ENCODE data around the gene CHRM1. TPM values are rescaled to one million over a fixed set of nuclear protein-coding genes. Genes with fewer than 3 reads are reported as not detected.

Gene CHRM1
- total RNA-seq, 2 experiments from 2014 or later, result not detected

- H3K27ac ChIP-seq (ENCODE audit: low read depth, low read length, poor library complexity, severe bottlenecking), result no peak overlapping the region
- ChIA-PET POLR2A (interaction anchor here (0.6 to 2.0 kb wide), 2 partner anchors 11 to 20 kb away, joined by 3 to 5 read pairs; no protein-coding TSS in a partner anchor), CTCF (ENCODE audit: unreplicated experiment) (no interaction called here)
- H3K79me2 ChIP-seq (ENCODE audit: insufficient read depth, low read depth, low read length), result peaks cover 75% of the 10 kb centered on the region
- no peak overlapping the region for H2AFZ ChIP-seq (ENCODE audit: low read length)
- DNase-seq (ENCODE audit: low spot score), result no peak
- H3K9me3 ChIP-seq (ENCODE audit: low read length), result no peaks in the 10 kb centered on the region
- no TSS peak for BruUV-seq (replicated peaks)
- H4K20me1 ChIP-seq (ENCODE audit: insufficient read depth, low read length), result peaks cover 11% of the 10 kb centered on the region; the same call in 1 of the 2 replicates
- peaks cover 92% of the 10 kb centered on the region for H3K36me3 ChIP-seq (ENCODE audit: insufficient read depth, low read length)
- TF ChIP-seq EZH2phosphoT487 (IDR thresholded peaks at IDR 0.05; ENCODE audit: borderline replicate concordance, low read depth, low read length), result no peak
- TF ChIP-seq CTCF (conservative IDR thresholded peaks at IDR 0.05; ENCODE audit: low read length), result no peak
- no peaks in the 10 kb centered on the region for H3K9me2 ChIP-seq (ENCODE audit: insufficient read depth, low read length)
- peaks cover 13% of the 10 kb centered on the region for H3K4me1 ChIP-seq (ENCODE audit: insufficient read depth, low read length, poor library complexity, severe bottlenecking)
- H3K4me2 ChIP-seq (ENCODE audit: low read length), result no peak overlapping the region
- intact Hi-C loops (cut with micrococcal nuclease; ENCODE audit: unreplicated experiment), result no loop called here
- no peak overlapping the region for H3K4me3 ChIP-seq (ENCODE audit: low read depth, low read length, poor library complexity, severe bottlenecking)
Measured at GRCh38 chr11:62876712-62877111, 44.5 kb downstream of the CHRM1 start.

GRCh38 chr11:62875698-62876478, 45.3 kb downstream of the CHRM1 start:
- Histone ChIP-seq H4K20me1 (ENCODE audit: insufficient read depth, low read length) (peaks cover 11% of the 10 kb centered on the region; the same call in 1 of the 2 replicates), H3K36me3 (ENCODE audit: insufficient read depth, low read length) (peaks cover 94% of the 10 kb centered on the region), H3K4me2 (ENCODE audit: low read length) (no peak overlapping the region), H3K4me1 (ENCODE audit: insufficient read depth, low read length, poor library complexity, severe bottlenecking) (peaks cover 13% of the 10 kb centered on the region), H3K27ac (ENCODE audit: low read depth, low read length, poor library complexity, severe bottlenecking) (no peak overlapping the region), H3K9me3 (ENCODE audit: low read length) (no peaks in the 10 kb centered on the region), H3K9me2 (ENCODE audit: insufficient read depth, low read length) (no peaks in the 10 kb centered on the region), H2AFZ (ENCODE audit: low read length) (no peak overlapping the region), H3K79me2 (ENCODE audit: insufficient read depth, low read depth, low read length) (peaks cover 80% of the 10 kb centered on the region), H3K4me3 (ENCODE audit: low read depth, low read length, poor library complexity, severe bottlenecking) (no peak overlapping the region)
- intact Hi-C loops (cut with micrococcal nuclease; ENCODE audit: unreplicated experiment), result no loop called here
- POLR2A ChIA-PET, result interaction anchor here (0.6 to 2.0 kb wide), 3 partner anchors 10 to 122 kb away, joined by 3 to 5 read pairs (median 3); partner anchors contain the start of gene ZBTB3
- CTCF ChIA-PET (ENCODE audit: unreplicated experiment), result no interaction called here
- BruUV-seq (replicated peaks), result no TSS peak
- no peak for DNase-seq (ENCODE audit: low spot score)
- TF ChIP-seq CTCF (conservative IDR thresholded peaks at IDR 0.05; ENCODE audit: low read length) (no peak), EZH2phosphoT487 (IDR thresholded peaks at IDR 0.05; ENCODE audit: borderline replicate concordance, low read depth, low read length) (no peak)

GRCh38 chr11:62874851-62875250, 46.3 kb downstream of the CHRM1 start:
- POLR2A ChIA-PET, result interaction anchor here (0.7 kb wide), 1 partner anchor 121 kb away, joined by 3 read pairs; the partner anchor contains the start of gene ZBTB3
- Histone ChIP-seq H3K4me3 (ENCODE audit: low read depth, low read length, poor library complexity, severe bottlenecking) (no peak overlapping the region), H3K79me2 (ENCODE audit: insufficient read depth, low read depth, low read length) (peaks cover 88% of the 10 kb centered on the region), H3K9me2 (ENCODE audit: insufficient read depth, low read length) (no peaks in the 10 kb centered on the region), H3K36me3 (ENCODE audit: insufficient read depth, low read length) (peaks cover 93% of the 10 kb centered on the region), H3K9me3 (ENCODE audit: low read length) (no peaks in the 10 kb centered on the region), H3K4me2 (ENCODE audit: low read length) (no peak overlapping the region), H3K4me1 (ENCODE audit: insufficient read depth, low read length, poor library complexity, severe bottlenecking) (peaks cover 7% of the 10 kb centered on the region), H2AFZ (ENCODE audit: low read length) (no peak overlapping the region), H3K27ac (ENCODE audit: low read depth, low read length, poor library complexity, severe bottlenecking) (no peak overlapping the region), H4K20me1 (ENCODE audit: insufficient read depth, low read length) (peaks cover 7% of the 10 kb centered on the region; the same call in 1 of the 2 replicates)
- BruUV-seq (replicated peaks), result no TSS peak
- intact Hi-C loops (cut with micrococcal nuclease; ENCODE audit: unreplicated experiment), result no loop called here
- TF ChIP-seq CTCF (conservative IDR thresholded peaks at IDR 0.05; ENCODE audit: low read length), result no peak
- TF ChIP-seq EZH2phosphoT487 (IDR thresholded peaks at IDR 0.05; ENCODE audit: borderline replicate concordance, low read depth, low read length), result no peak
- no peak for DNase-seq (ENCODE audit: low spot score)
- CTCF ChIA-PET (ENCODE audit: unreplicated experiment), result no interaction called here
